Karpas-422 (cell line): ENCODE data around the gene RNF138. TPM values are rescaled to one million over a fixed set of nuclear protein-coding genes. Genes with fewer than 3 reads are reported as not detected.
A peak's percentile ranks its signal among the peaks of the same experiment; 100 is the strongest.
"Not testable (repeated sequence)": the region's sequence is repeated elsewhere in the genome, so short reads cannot be mapped to it uniquely, and the experiment has no call there.

ENCODE experiments used
- DNase-seq: peaks from one replicate; pipeline ENCODE4 v3.0.0-alpha.2; 2015
- H2AFZ ChIP-seq: fragments of 200-600 bp; sonication (generic); 2 replicates; pipeline ENCODE4 v1.6.1; 2014; ENCODE audit warnings: antibody characterized with exemption, low read length, mixed read lengths
- H3K27ac ChIP-seq: fragments of 200-600 bp; sonication (generic); 2 replicates; pipeline ENCODE4 v1.5.1; 2014; ENCODE audit warnings: mild to moderate bottlenecking, low read length, moderate library complexity
- H3K27me3 ChIP-seq: fragments of 200-600 bp; sonication (generic); 2 replicates; pipeline ENCODE4 v1.6.1; 2014; ENCODE audit warnings: low read length, mixed read lengths
- H3K36me3 ChIP-seq: fragments of 200-600 bp; sonication (generic); 2 replicates; pipeline ENCODE4 v1.6.1; 2014; ENCODE audit warnings: low read length, mixed read lengths; ENCODE audit not compliant: insufficient read depth
- H3K4me1 ChIP-seq: fragments of 200-600 bp; sonication (generic); 2 replicates; pipeline ENCODE4 v1.6.1; 2014; ENCODE audit warnings: mild to moderate bottlenecking, low read length, mixed read lengths
- H3K4me2 ChIP-seq: fragments of 200-600 bp; sonication (generic); 2 replicates; pipeline ENCODE4 v1.6.1; 2014; ENCODE audit warnings: low read length, low read depth, mild to moderate bottlenecking; ENCODE audit not compliant: poor library complexity, severe bottlenecking
- H3K4me3 ChIP-seq: fragments of 200-600 bp; sonication (generic); 2 replicates; pipeline ENCODE4 v1.5.1; 2014; ENCODE audit warnings: mild to moderate bottlenecking, antibody characterized with exemption, low read length, mixed read lengths
- H3K79me2 ChIP-seq: fragments of 200-600 bp; sonication (generic); 2 replicates; pipeline ENCODE4 v1.6.1; 2014; ENCODE audit warnings: mild to moderate bottlenecking, low read length, mixed read lengths
- H3K9ac ChIP-seq: fragments of 200-600 bp; sonication (generic); 2 replicates; pipeline ENCODE4 v1.6.0; 2014; ENCODE audit warnings: low read length
- H3K9me2 ChIP-seq: fragments of 200-600 bp; sonication (generic), shearing (Covaris generic); replicated peaks from 2 replicates; pipeline ENCODE4 v1.6.0; 2014; ENCODE audit warnings: mild to moderate bottlenecking, low read length, moderate library complexity; ENCODE audit not compliant: insufficient read depth
- H3K9me3 ChIP-seq: fragments of 300-700, 200-600 bp; sonication (generic); 2 replicates; pipeline ENCODE4 v1.6.1; 2014; ENCODE audit warnings: low read length, mixed read lengths
- H4K20me1 ChIP-seq: fragments of 200-600 bp; sonication (generic); 2 replicates; pipeline ENCODE4 v1.6.1; 2014; ENCODE audit warnings: mild to moderate bottlenecking, antibody characterized with exemption, low read length, low read depth; ENCODE audit not compliant: insufficient read depth
- total RNA-seq: library from RNA; depleted of rRNA; stranded (reverse); fragments of >200 nt; shearing (Covaris generic); gene quantifications from 2 replicates; pipeline ENCODE4 v1.2.3, GENCODE V29; 2014; ENCODE audit warnings: low replicate concordance

Gene RNF138
- total RNA-seq, 1 experiment from 2014 or later: 34.0 TPM

DNA sequence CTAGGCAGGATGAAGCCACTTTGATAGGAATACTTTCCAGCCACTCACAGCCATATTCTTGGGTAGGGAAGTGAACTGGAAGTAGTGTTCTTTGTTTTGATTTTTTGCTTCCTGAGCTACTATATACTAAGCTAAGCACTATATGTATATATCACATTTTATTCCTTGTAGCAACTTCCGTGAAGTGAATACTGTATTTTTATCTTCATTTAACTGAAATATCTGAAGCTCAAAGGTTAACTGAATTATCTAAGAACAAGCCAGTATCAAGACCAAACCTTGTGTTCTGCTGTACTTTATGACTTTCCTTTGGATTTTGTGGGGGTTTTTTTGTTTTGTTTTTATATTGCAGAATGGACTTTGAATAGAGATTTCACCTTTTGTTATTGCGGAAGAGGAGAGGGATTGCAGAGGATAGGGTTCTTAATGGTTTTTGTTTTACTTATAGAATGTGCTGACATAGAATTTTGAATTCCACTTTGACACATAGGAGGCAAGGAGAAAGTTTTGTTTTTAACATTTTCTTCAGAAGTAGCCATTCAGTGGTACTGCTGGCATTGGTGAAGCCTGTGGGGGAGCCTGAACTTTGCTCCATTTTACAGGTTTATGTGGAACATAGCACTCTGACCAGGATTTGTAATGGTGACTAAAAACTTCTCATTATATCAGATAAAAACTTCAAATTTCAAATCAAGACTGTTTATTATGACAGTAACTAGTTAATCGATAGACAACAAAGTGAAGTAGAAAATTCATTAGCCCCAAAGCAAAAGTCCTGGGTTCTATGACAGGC is 24.1 kb upstream of the RNF138 start:
- no peak overlapping the region for H3K4me3 ChIP-seq
- no peak overlapping the region for H3K4me2 ChIP-seq
- no peak for DNase-seq
- H3K9me3 ChIP-seq: no peaks in the 10 kb centered on the region
- H3K27ac ChIP-seq: no peak overlapping the region
- no peaks in the 10 kb centered on the region for H3K27me3 ChIP-seq
- no peaks in the 10 kb centered on the region for H3K36me3 ChIP-seq
- no peaks in the 10 kb centered on the region for H3K4me1 ChIP-seq
- H4K20me1 ChIP-seq: no peaks in the 10 kb centered on the region
- H2AFZ ChIP-seq: no peak overlapping the region
- no peaks in the 10 kb centered on the region for H3K9me2 ChIP-seq
- no peaks in the 10 kb centered on the region for H3K79me2 ChIP-seq
- no peak overlapping the region for H3K9ac ChIP-seq

DNA sequence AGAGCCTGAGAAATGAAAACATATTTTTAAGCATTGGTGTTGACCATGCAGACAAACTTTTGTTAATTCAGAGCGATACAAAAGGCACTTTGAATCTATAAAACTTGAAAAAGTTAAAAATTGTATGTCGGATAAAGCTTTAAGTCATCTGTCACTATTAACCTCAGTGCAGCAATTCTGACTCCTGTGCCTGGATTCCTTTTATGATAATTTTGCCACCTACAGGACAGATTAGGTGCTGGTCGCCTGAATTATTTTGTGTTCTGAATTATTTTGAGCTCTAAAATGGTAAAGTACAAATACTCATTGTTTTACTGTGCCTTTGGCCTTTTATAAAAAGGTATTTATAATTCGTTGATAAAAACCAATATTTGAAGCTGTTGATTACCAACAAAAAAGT is 19.4 kb upstream of the RNF138 start:
- peak; percentile 56 for DNase-seq
- no peaks in the 10 kb centered on the region for H3K9me2 ChIP-seq

DNA sequence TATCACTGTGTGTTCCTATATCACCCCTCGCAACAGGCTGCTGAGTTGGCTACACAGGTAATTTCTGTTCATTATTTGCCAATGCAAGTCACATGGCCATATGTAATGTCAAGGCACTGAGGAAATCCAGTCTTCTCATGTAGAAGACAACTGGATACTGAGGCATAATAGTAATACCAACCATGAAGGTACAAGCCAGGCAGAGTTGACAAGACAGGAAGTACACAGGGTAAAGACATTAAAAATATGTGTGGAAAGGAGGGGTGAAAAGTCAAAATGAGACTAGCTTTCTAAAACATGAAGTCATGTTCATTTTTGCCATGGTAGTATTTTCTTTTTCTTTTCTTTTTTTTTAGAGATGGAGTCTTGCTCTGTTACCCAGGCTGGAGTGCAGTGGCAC is 17.5 kb upstream of the RNF138 start:
- no peak overlapping the region for H3K4me3 ChIP-seq
- DNase-seq: no peak
- H3K4me1 ChIP-seq: no peaks in the 10 kb centered on the region
- H2AFZ ChIP-seq: no peak overlapping the region
- H3K27ac ChIP-seq: no peak overlapping the region
- no peaks in the 10 kb centered on the region for H4K20me1 ChIP-seq
- no peaks in the 10 kb centered on the region for H3K9me3 ChIP-seq
- no peak overlapping the region for H3K4me2 ChIP-seq
- H3K27me3 ChIP-seq: no peaks in the 10 kb centered on the region
- no peak overlapping the region for H3K9ac ChIP-seq
- H3K36me3 ChIP-seq: no peaks in the 10 kb centered on the region
- no peaks in the 10 kb centered on the region for H3K9me2 ChIP-seq
- no peaks in the 10 kb centered on the region for H3K79me2 ChIP-seq

More for the DNA sequence above, 19.4 kb upstream of the RNF138 start:
- Histone ChIP-seq H3K36me3 (no peaks in the 10 kb centered on the region), H2AFZ (no peak overlapping the region), H4K20me1 (no peaks in the 10 kb centered on the region), H3K27ac (no peak overlapping the region), H3K79me2 (no peaks in the 10 kb centered on the region), H3K4me3 (no peak overlapping the region), H3K4me1 (no peaks in the 10 kb centered on the region), H3K9me3 (no peaks in the 10 kb centered on the region), H3K27me3 (no peaks in the 10 kb centered on the region), H3K9ac (no peak overlapping the region), H3K4me2 (no peak overlapping the region)

DNA sequence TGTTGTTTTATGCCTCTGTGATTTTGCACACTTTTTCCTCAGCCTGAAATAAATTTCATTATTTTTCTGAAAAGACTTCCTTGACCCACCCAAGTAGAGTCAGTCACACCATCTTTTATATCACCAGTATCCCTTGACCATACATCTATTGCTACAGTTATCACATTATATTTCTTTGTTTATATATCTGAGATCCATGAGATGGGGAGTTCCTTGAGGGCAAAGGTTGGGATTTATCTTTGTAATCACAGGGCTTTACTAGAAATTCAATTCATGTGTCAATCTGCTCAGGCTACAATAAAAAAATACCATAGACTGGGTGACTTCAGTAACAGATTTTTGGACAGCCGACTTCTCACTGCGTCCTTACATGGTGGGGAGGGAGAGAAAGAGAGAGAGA is 12.8 kb upstream of the RNF138 start:
- Histone ChIP-seq H3K4me3 (no peak overlapping the region), H3K27me3 (no peaks in the 10 kb centered on the region), H3K4me1 (no peaks in the 10 kb centered on the region), H2AFZ (no peak overlapping the region), H3K27ac (no peak overlapping the region), H4K20me1 (no peaks in the 10 kb centered on the region), H3K79me2 (no peaks in the 10 kb centered on the region), H3K4me2 (no peak overlapping the region), H3K9me2 (no peaks in the 10 kb centered on the region), H3K9me3 (no peaks in the 10 kb centered on the region), H3K36me3 (no peaks in the 10 kb centered on the region), H3K9ac (no peak overlapping the region)
- no peak for DNase-seq

DNA sequence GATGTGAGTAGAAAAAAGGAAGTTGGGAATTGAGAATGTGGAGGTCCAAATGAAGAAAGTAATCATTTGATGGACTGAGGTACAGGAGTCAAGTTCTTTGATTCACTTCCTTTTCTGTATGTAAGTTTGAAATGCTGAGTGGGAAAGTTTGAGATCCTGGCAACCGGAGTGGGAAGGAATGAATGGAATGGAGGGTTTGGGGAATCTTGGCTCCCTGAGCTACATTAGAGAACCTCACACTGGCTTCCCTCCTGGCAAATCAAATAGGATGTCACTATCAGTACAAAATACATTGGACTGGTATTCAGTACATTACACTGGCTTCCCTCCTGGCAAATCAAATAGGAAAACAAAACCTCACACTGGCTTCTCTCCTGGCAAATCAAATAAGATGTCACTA is 9.8 kb upstream of the RNF138 start:
- Histone ChIP-seq H3K27me3 (no peaks in the 10 kb centered on the region), H4K20me1 (no peaks in the 10 kb centered on the region), H3K9me3 (no peaks in the 10 kb centered on the region), H2AFZ (no peak overlapping the region), H3K4me3 (no peak overlapping the region), H3K36me3 (no peaks in the 10 kb centered on the region), H3K4me1 (peaks cover 9% of the 10 kb centered on the region), H3K9me2 (no peaks in the 10 kb centered on the region), H3K27ac (no peak overlapping the region), H3K79me2 (no peaks in the 10 kb centered on the region), H3K9ac (no peak overlapping the region), H3K4me2 (no peak overlapping the region)
- DNase-seq: no peak

DNA sequence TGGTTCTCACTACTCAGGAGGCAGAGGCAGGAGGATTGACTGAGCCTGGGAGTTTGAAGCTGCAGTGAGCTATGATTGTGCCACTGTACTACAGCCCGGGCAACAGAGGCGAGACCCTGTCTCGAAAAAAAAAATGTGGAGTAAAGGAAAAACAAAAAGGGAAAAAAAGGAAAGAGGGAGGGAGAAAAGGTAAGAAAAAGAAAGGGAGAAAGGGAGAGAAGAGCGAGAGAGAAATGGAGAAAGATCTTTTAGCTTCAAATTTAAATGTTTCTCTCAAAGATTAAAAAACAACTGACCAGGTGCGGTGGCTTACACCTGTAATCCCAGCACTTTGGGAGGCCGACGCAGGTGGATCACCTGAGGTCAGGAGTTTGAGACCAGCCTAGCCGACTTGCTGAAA is 7.9 kb upstream of the RNF138 start:
- Histone ChIP-seq H3K4me3 (no peak overlapping the region), H2AFZ (no peak overlapping the region), H3K9me2 (no peaks in the 10 kb centered on the region), H3K36me3 (no peaks in the 10 kb centered on the region), H3K9ac (no peak overlapping the region), H3K9me3 (no peaks in the 10 kb centered on the region), H3K4me2 (no peak overlapping the region), H3K79me2 (no peaks in the 10 kb centered on the region), H3K27ac (no peak overlapping the region), H3K27me3 (no peaks in the 10 kb centered on the region), H4K20me1 (no peaks in the 10 kb centered on the region), H3K4me1 (peaks cover 9% of the 10 kb centered on the region)
- no peak for DNase-seq

DNA sequence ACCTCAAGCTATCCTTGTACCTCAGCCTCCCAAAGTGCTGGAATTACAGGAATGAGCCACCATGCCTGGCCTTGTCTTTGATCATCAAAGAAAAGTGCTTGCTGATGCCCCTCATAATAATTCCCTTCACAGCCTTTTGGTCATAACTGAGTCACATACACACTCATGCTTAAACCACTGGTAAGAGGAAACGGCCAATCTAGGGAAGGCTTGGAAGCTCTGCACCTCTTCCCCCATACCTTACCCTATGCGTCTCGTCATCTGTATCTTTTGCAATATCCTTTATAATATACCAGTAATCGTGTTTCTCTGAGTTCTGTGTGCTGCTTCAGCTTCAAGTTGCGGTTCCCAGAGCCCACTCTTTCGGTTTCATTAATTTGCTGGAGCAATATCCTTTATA is 4.8 kb upstream of the RNF138 start:
- H3K27me3 ChIP-seq: no peaks in the 10 kb centered on the region
- no peak overlapping the region for H3K4me3 ChIP-seq
- H4K20me1 ChIP-seq: no peaks in the 10 kb centered on the region
- no peak overlapping the region for H3K4me2 ChIP-seq
- no peaks in the 10 kb centered on the region for H3K9me3 ChIP-seq
- no peaks in the 10 kb centered on the region for H3K9me2 ChIP-seq
- no peaks in the 10 kb centered on the region for H3K36me3 ChIP-seq
- H3K79me2 ChIP-seq: no peaks in the 10 kb centered on the region
- H3K4me1 ChIP-seq: peaks cover 14% of the 10 kb centered on the region
- H3K9ac ChIP-seq: no peak overlapping the region
- DNase-seq: no peak
- H2AFZ ChIP-seq: no peak overlapping the region
- no peak overlapping the region for H3K27ac ChIP-seq

DNA sequence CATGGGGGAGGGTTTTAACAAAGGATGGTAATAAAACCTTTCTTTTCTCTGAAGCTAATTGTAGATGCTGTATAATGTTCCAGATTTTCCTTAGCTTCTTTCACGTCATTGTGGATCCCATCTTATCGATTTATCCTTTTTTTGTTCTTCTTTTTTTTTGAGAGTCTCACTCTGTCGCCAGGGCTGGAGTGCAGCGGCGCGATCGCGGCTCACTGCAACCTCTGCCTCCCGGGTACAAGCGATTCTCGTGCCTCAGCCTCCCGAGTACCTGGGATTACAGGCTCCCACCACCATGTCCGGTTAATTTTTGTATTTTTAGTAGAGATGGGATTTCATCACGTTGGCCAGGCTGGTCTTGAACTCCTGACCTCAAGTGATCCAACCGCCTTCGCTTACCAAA is 843 bp upstream of the RNF138 start:
- peaks cover 10% of the 10 kb centered on the region; the same call in 1 of the 2 replicates for H4K20me1 ChIP-seq
- not testable (repeated sequence) for H3K27ac ChIP-seq, H3K9ac ChIP-seq, H2AFZ ChIP-seq, H3K4me3 ChIP-seq, H3K4me2 ChIP-seq, H3K9me2 ChIP-seq, H3K27me3 ChIP-seq, DNase-seq, H3K9me3 ChIP-seq
- peaks cover 17% of the 10 kb centered on the region; the same call in 1 of the 2 replicates for H3K36me3 ChIP-seq
- H3K79me2 ChIP-seq: peaks cover 34% of the 10 kb centered on the region
- H3K4me1 ChIP-seq: peaks cover 20% of the 10 kb centered on the region
